Measurements from ENCODE around the gene FLNB. TPM values are rescaled to one million over a fixed set of nuclear protein-coding genes. Genes with fewer than 3 reads are reported as not detected.

Gene FLNB
- total and polyA plus RNA-seq, 2 of the 8 experiments (the other 6 are each of a cell fraction or from before 2014, with no cell fraction given): 72.3 to 118 TPM

DNA sequence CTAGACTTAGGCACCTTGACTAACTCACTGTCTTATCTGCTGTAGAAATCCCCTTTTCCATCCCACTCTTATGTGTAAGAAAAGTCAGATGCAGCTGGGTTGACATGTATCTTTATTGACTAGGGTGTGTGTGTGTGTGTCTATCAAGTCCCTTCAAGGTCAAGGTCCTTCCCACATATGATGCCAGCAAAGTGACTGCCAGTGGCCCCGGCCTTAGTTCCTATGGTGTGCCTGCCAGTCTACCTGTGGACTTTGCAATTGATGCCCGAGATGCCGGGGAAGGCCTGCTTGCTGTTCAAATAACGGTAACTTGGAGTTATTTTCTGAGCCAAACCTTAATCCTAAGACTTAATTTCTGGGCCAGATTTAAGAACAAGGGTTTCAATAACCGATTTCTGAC is 126.2 kb downstream of the FLNB start:
- Histone ChIP-seq H3K56ac (replicated peaks; ENCODE audit: insufficient read length, low read depth, low read length) (no peak overlapping the region), H2BK120ac (replicated peaks; ENCODE audit: low read depth, low read length) (no peak overlapping the region), H3K9me3 (ENCODE audit: insufficient read depth in 2 of 2, low read depth in 1 of 2, low read length in 1 of 2) (no peaks in the 10 kb centered on the region), H3K14ac (ENCODE audit: insufficient read length) (no peak overlapping the region), H3K27ac (ENCODE audit: low read depth, low read length) (no peak overlapping the region), H3K4me1 (replicated peaks in 1 of 4; ENCODE audit: control insufficient read depth in 3 of 4, insufficient read depth in 4 of 4, low read length in 3 of 4) (no peaks in the 10 kb centered on the region), H4K5ac (ENCODE audit: insufficient read length, low read depth, low read length) (no peak overlapping the region), H4K91ac (replicated peaks; ENCODE audit: insufficient read length, low read length) (no peak overlapping the region), H3K79me2 (ENCODE audit: control insufficient read depth in 1 of 2, insufficient read depth in 2 of 2, low read length in 2 of 2) (no peaks in the 10 kb centered on the region), H2BK5ac (ENCODE audit: low read depth, low read length) (no peak overlapping the region), H3K4me2 (ENCODE audit: insufficient read depth in 1 of 2, low read depth in 2 of 2, low read length in 2 of 2) (no peak overlapping the region), H3K36me3 (ENCODE audit: control insufficient read depth in 2 of 4, insufficient read depth in 4 of 4, low read length in 3 of 4) (peaks cover 13 to 70% (median 48%) of the 10 kb centered on the region in 4 experiments; a peak in 7 of 8 replicates), H3K23ac (ENCODE audit: insufficient read length) (no peak overlapping the region), H4K8ac (ENCODE audit: extremely low read depth, insufficient read depth, low read length) (no peak overlapping the region), H3K18ac (ENCODE audit: extremely low read depth, low read length) (no peak overlapping the region), H3K4me3 (ENCODE audit: extremely low read depth in 1 of 4, insufficient read depth in 2 of 4, low read depth in 3 of 4, low read length in 4 of 4) (no peak overlapping the region), H3K79me1 (ENCODE audit: low read depth, low read length) (no peaks in the 10 kb centered on the region; the same call in none of the 2 replicates), H4K20me1 (replicated peaks in 1 of 2; ENCODE audit: control insufficient read depth in 1 of 2, insufficient read depth in 2 of 2, low read length in 2 of 2) (peaks cover 0 to 4% of the 10 kb centered on the region in 2 experiments), H3K23me2 (ENCODE audit: low read depth, low read length) (peaks cover 2% of the 10 kb centered on the region; the same call in 1 of the 2 replicates), H3K4ac (replicated peaks; ENCODE audit: insufficient read length, low read depth, low read length) (no peak overlapping the region), H2BK12ac (ENCODE audit: low read depth, low read length) (no peak overlapping the region), H3K27me3 (replicated peaks in 1 of 4; ENCODE audit: control insufficient read depth in 3 of 4, extremely low read depth in 1 of 4, insufficient read depth in 3 of 4, low read length in 3 of 4) (no peaks in the 10 kb centered on the region), H2AK5ac (ENCODE audit: low read depth, low read length) (no peak overlapping the region), H2AFZ (ENCODE audit: low read length) (no peak overlapping the region), H2BK20ac (ENCODE audit: low read length) (no peak overlapping the region), H2BK15ac (ENCODE audit: low read length) (no peak overlapping the region), H3K9ac (replicated peaks in 1 of 4; ENCODE audit: extremely low read depth in 1 of 4, low read depth in 3 of 4, low read length in 3 of 4) (no peak overlapping the region)
- no peak for DNase-seq (ENCODE audit: low read depth in 1 of 2, low spot score in 2 of 2)
- CTCF ChIA-PET (ENCODE audit: partially characterized antibody): interaction anchor here (1.1 to 2.6 kb wide), 10 partner anchors 11 to 172 kb away, joined by 3 to 14 read pairs (median 5); no protein-coding TSS in a partner anchor
- POLR2A ChIA-PET (ENCODE audit: partially characterized antibody): no interaction called here
- 95% methylated on average over 5 of the region's 5 CpGs; no CpG with 5 or more reads in 1 of the 2 experiments for WGBS, 2 experiments (ENCODE audit: extremely low coverage in 1 of 2, insufficient coverage in 1 of 2, insufficient read length in 1 of 2, insufficient replicate concordance in 2 of 2, low coverage in 1 of 2, low lambda C conversion rate in 2 of 2, missing lambda C conversion rate in 1 of 2)
- no peak for FAIRE-seq
- no peak for TF ChIP-seq CEBPB (IDR thresholded peaks at IDR 0.05; ENCODE audit: low read depth, low read length)
- no peak for TF ChIP-seq RNF2 (IDR thresholded peaks at IDR 0.05; ENCODE audit: borderline replicate concordance, low read depth, low read length, missing control alignments, poor library complexity, severe bottlenecking)
- TF ChIP-seq POLR2A (IDR thresholded peaks at IDR 0.05; ENCODE audit: control extremely low read depth in 1 of 2, low read depth in 2 of 2, low read length in 2 of 2): no peak
- no peak for TF ChIP-seq ZNF274 (IDR thresholded peaks at IDR 0.05; ENCODE audit: borderline replicate concordance, extremely low read depth, low read length)
- TF ChIP-seq MAFK (IDR thresholded peaks at IDR 0.05; ENCODE audit: low read depth, low read length): no peak
- TF ChIP-seq SIN3A (conservative IDR thresholded peaks at IDR 0.05 in 1 of 2, IDR thresholded peaks at IDR 0.05 in 1 of 2; ENCODE audit: low read depth in 1 of 2, low read length in 2 of 2): no peak
- TF ChIP-seq ASH2L (IDR thresholded peaks at IDR 0.05; ENCODE audit: low read length): no peak
- TF ChIP-seq HDAC2 (IDR thresholded peaks at IDR 0.05; ENCODE audit: borderline replicate concordance in 1 of 2, low read depth in 2 of 2, low read length in 2 of 2): no peak
- no peak for TF ChIP-seq RAD21 (IDR thresholded peaks at IDR 0.05 in 1 of 2, conservative IDR thresholded peaks at IDR 0.05 in 1 of 2; ENCODE audit: low read depth in 2 of 2, low read length in 2 of 2)
- no peak for TF ChIP-seq JUN (IDR thresholded peaks at IDR 0.05; ENCODE audit: low read depth, low read length)
- no peak for TF ChIP-seq CTBP2 (IDR thresholded peaks at IDR 0.05; ENCODE audit: borderline replicate concordance, insufficient read depth, insufficient read length, low read length)
- no peak for TF ChIP-seq RBBP5 (IDR thresholded peaks at IDR 0.05; ENCODE audit: borderline replicate concordance, low read depth, low read length)
- no peak for TF ChIP-seq SP2 (IDR thresholded peaks at IDR 0.05; ENCODE audit: low read length)
- TF ChIP-seq SIRT6 (IDR thresholded peaks at IDR 0.05; ENCODE audit: low read length): no peak
